Measurements from ENCODE around the gene NME3.
"Not testable (repeated sequence)": the region's sequence is repeated elsewhere in the genome, so short reads cannot be mapped to it uniquely, and the experiment has no call there.

NME3 gene

DNA sequence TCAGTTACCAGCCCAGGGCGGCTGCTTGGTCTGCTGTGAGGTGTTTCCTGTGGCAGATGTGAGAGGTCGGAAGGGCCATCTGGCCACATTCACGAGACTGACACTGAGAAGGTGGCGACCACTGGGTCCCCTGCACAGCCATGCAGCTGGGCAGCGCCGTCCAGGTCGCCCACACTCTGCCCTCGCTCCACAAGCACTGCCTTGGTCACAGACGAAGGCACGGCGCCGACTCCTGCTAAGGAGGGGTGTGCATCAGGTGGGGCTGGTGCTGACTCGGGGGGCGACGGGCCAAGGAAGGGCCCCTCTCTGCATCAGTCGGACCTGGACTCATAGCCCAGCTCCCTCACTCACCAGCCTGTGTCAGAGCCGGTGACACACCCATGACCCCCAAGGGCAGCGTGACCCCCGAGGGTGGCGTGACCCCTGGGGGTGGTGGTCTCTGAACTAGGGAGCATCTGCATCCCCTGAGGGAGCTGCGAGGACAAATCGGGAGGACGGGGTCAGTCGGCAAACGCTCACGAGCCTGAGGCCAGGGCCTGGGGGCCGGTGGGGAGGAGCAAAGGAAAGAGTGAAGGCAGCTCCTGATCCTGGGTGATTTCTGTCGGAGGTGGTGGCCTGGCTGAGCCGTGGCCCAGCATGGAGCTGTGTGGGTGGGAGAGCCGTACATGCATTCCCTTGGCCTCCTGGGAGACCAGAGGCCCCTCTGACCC is 30.4 kb downstream of the NME3 start:
- no peak for DNase-seq (ENCODE audit: low read depth)
- no peak overlapping the region for H3K4me3 ChIP-seq (replicated peaks; ENCODE audit: low read depth, low read length)
- TF ChIP-seq, protein P1, sequence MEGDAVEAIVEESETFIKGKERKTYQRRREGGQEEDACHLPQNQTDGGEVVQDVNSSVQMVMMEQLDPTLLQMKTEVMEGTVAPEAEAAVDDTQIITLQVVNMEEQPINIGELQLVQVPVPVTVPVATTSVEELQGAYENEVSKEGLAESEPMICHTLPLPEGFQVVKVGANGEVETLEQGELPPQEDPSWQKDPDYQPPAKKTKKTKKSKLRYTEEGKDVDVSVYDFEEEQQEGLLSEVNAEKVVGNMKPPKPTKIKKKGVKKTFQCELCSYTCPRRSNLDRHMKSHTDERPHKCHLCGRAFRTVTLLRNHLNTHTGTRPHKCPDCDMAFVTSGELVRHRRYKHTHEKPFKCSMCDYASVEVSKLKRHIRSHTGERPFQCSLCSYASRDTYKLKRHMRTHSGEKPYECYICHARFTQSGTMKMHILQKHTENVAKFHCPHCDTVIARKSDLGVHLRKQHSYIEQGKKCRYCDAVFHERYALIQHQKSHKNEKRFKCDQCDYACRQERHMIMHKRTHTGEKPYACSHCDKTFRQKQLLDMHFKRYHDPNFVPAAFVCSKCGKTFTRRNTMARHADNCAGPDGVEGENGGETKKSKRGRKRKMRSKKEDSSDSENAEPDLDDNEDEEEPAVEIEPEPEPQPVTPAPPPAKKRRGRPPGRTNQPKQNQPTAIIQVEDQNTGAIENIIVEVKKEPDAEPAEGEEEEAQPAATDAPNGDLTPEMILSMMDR (IDR thresholded peaks at IDR 0.05; ENCODE audit: low read length, missing control alignments) = no peak

DNA sequence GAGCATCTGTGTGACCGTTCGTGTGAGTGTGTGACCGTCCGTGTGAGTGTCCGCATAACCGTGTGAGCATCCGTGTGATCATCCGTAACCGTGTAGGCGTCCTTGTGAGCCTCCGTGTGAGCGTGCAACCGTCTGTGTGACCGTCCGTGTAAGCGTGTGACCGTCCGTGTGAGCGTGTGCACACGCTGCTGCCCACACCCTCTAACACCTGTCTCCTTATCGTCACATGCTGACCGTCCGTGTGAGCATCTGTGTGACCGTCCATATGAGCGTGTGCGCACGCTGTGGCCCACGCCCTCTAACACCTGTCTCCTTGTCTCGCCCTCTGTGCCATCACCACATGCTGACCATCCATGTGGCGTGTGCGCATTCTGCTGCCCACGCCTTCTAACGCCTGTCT is 31.1 kb downstream of the NME3 start:
- no peak for DNase-seq (ENCODE audit: low read depth)
- no peak overlapping the region for H3K4me3 ChIP-seq (replicated peaks; ENCODE audit: low read depth, low read length)
- TF ChIP-seq, protein P1 (IDR thresholded peaks at IDR 0.05; ENCODE audit: low read length, missing control alignments) = no peak

DNA sequence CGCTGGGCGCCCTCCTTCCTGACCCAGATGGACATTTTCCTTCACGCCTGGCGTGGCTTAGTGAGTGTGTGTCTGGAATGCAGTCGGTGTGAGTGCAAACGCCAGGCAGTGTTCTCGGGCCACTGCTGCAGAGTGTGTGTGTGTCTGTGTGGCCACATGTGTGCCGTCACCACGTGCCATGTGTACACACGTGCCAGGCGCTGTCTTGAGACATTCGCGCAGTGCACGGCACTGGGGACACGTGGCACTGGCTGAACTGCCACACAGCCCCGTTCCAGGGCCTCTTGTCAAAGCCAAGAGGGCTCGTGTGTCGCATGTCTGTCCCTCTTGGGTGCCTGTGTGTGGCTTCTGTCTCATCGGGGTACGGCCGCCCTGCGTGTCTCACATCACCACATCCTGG is 36.5 kb downstream of the NME3 start:
- TF ChIP-seq, protein P1 (IDR thresholded peaks at IDR 0.05; ENCODE audit: low read length, missing control alignments) = no peak
- H3K4me3 ChIP-seq (replicated peaks; ENCODE audit: low read depth, low read length) = no peak overlapping the region
- DNase-seq (ENCODE audit: low read depth) = no peak

DNA sequence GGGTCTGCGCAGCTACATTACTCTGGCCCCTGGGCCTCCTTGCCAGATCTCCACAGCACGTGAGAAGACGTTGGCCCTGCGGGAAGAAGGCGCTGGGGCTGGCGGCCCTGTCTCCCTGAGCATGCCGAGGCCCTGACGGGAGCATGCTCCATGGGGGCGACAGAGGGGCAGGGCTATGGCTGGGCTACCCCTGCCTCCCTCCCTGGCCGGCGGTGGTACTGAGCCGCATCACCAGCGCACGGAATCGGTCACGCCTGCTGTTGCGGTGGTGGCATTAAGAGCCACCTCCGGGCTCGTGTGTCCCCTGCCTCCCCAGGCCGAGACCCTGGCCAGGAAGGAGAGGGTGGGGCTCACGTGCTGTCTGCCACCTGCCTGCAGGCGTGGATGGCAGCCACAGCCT is 37.2 kb downstream of the NME3 start:
- TF ChIP-seq, protein P1 (IDR thresholded peaks at IDR 0.05; ENCODE audit: low read length, missing control alignments) = no peak
- no peak for DNase-seq (ENCODE audit: low read depth)
- no peak overlapping the region for H3K4me3 ChIP-seq (replicated peaks; ENCODE audit: low read depth, low read length)

DNA sequence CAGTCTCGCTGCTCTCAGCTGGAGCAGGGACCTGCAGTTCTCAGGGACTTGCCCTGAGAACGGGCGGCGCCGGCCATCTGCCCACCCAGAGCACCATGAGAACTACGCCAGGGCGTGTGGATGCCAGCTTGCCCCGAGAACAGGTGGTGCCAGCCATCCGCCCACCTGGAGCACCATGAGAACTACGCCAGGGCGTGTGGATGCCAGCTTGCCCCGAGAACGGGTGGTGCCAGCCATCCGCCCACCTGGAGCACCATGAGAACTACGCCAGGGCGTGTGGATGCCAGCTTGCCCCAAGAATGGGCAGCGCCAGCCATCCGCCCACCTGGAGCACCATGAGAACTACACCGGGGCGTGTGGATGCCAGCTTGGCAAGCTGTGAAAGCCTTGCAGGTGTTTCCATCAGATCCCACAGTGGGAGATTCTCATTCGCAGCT is 38.8 kb downstream of the NME3 start:
- not testable (repeated sequence) for DNase-seq (ENCODE audit: low read depth); H3K4me3 ChIP-seq (replicated peaks; ENCODE audit: low read depth, low read length)

DNA sequence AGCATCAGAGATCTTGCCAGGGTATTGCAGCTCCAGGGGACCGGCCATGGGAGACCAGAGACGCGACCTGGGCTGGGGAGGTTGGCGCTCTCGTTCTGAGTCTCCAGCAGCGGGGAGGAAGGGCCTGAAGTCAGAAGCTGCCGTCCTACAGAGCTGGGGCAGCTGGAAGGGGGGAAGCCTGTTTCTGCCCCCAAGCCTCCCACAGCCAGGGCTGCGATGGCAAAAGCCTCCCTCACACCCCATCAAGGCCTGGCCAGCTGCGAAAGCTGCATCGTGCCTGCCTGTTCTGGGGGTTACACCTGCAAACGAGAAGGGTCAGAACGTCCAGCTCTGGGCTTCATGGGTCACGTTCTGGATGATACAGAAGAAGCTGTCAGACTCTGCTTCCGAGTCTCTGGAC is 39.3 kb downstream of the NME3 start:
- no peak overlapping the region for H3K4me3 ChIP-seq (replicated peaks; ENCODE audit: low read depth, low read length)
- DNase-seq (ENCODE audit: low read depth) = no peak
- TF ChIP-seq, protein P1 (IDR thresholded peaks at IDR 0.05; ENCODE audit: low read length, missing control alignments) = no peak

DNA sequence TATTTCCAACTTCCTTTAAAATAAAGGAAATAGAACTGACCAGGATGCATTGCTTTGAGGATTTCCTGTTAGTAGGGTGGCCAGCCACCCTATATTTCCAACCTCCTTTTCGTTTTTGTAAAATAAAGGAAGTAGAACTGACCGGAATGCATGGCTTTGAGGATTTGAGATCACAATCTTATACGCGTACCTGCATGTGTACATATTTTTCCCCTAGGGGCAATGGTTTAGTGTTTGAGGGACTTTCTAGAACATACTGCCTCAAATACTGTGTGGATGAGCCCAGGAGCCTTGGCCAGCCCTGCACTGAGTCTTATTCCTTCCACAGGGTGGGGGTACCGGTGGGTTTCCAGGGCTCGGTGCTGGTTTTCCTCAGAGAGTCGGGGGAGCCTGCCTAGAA is 39.7 kb downstream of the NME3 start:
- no peak for DNase-seq (ENCODE audit: low read depth)
- TF ChIP-seq, protein P1 (IDR thresholded peaks at IDR 0.05; ENCODE audit: low read length, missing control alignments) = no peak
- H3K4me3 ChIP-seq (replicated peaks; ENCODE audit: low read depth, low read length) = no peak overlapping the region
